Measurements from ENCODE around the gene SMIM38. TPM values are rescaled to one million over a fixed set of nuclear protein-coding genes. Genes with fewer than 3 reads are reported as not detected.

Gene SMIM38
- total and polyA plus RNA-seq, 9 of the 15 experiments (the other 6 are each of a cell fraction or from before 2014, with no cell fraction given) = 0.07 to 1.2 (median 0.21) TPM; not detected in 2

DNA sequence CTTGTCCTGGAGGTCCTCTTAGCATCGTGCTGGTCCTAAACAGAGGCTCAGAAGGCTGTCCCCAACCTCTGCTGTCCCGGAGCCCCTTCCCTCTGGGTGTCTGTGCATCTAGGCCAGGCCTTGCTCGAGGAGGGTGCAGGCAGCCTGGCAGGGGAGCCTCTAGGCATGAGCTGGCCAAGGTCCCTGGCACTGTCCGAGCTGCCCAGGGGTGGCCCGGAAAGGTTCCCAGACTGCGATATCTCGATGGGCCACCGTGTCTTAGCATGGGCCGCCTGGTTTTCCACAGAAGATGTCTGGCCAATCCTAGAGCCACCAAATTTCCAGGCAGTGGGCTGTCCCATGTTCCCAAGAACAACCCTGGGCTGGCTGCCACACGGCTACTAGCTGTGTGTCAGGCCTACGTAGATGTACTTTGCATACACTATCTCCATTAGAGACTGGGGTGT lies 24.6 kb upstream of the SMIM38 start:
- intact Hi-C loops (cut with micrococcal nuclease) (loop anchor here (10.0 kb wide), 4 partner anchors 84 to 514 kb away; partner anchors contain the start of genes CCND1 and MYEOV), in situ Hi-C loops (cut with MboI) (no loop called here)
- no peaks in the 10 kb centered on the region for H3K9me3 ChIP-seq (replicated peaks; ENCODE audit: control insufficient read depth, insufficient read depth, low read depth, low read length)
- WGBS (ENCODE audit: insufficient coverage, low coverage, missing lambda C conversion rate) = 47% methylated on average over 11 of the region's 11 CpGs
- ATAC-seq = peak; percentile 54
- H2AFZ ChIP-seq (ENCODE audit: low read depth, low read length) = no peak overlapping the region
- no peak for DNase-seq (ENCODE audit: extremely low read depth in 1 of 4, low spot score in 3 of 4)
- no peak overlapping the region for H3K27ac ChIP-seq (ENCODE audit: extremely low read depth, low read depth, low read length)
- H3K27me3 ChIP-seq (ENCODE audit: control insufficient read depth in 2 of 2, insufficient read depth in 2 of 2, low read length in 2 of 2) = peaks cover 0 to 14% of the 10 kb centered on the region in 2 experiments; a peak in 3 of 5 replicates
- TF ChIP-seq SREBF1 (IDR thresholded peaks at IDR 0.05; ENCODE audit: borderline replicate concordance, low read depth, low read length) (no peak), ELF2 (CRISPR knock-in tag; IDR thresholded peaks at IDR 0.05) (no peak), ZNF274 (IDR thresholded peaks at IDR 0.05; ENCODE audit: borderline replicate concordance, low read depth, low read length) (no peak), BHLHE40 (IDR thresholded peaks at IDR 0.05; ENCODE audit: low read length) (no peak), PCBP2 (IDR thresholded peaks at IDR 0.05; ENCODE audit: low read depth, low read length, poor library complexity, severe bottlenecking) (no peak), CBX8 (IDR thresholded peaks at IDR 0.05; ENCODE audit: borderline replicate concordance, extremely low read depth, low read depth, low read length, poor library complexity, severe bottlenecking) (no peak), GTF2A2 (tag; IDR thresholded peaks at IDR 0.05) (no peak), RAD21 (CRISPR knock-in tag; conservative IDR thresholded peaks at IDR 0.05 in 1 of 2, IDR thresholded peaks at IDR 0.05 in 1 of 2) (no peak), EP300 (IDR thresholded peaks at IDR 0.05; ENCODE audit: low read length) (no peak), NFE2L1 (tag; IDR thresholded peaks at IDR 0.05; ENCODE audit: borderline replicate concordance, low read depth) (no peak), CC2D1A (IDR thresholded peaks at IDR 0.05) (no peak)
- TF ChIP-seq, protein P1, sequence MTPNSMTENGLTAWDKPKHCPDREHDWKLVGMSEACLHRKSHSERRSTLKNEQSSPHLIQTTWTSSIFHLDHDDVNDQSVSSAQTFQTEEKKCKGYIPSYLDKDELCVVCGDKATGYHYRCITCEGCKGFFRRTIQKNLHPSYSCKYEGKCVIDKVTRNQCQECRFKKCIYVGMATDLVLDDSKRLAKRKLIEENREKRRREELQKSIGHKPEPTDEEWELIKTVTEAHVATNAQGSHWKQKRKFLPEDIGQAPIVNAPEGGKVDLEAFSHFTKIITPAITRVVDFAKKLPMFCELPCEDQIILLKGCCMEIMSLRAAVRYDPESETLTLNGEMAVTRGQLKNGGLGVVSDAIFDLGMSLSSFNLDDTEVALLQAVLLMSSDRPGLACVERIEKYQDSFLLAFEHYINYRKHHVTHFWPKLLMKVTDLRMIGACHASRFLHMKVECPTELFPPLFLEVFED (CRISPR knock-in tag; conservative IDR thresholded peaks at IDR 0.05) = no peak
- ChIA-PET CTCF (ENCODE audit: low intra/inter-chr PET ratio) (interaction anchor here (1.0 to 1.2 kb wide), 3 partner anchors 109 to 512 kb away, joined by 3 read pairs; no protein-coding TSS in a partner anchor), POLR2A (interaction anchor here (0.8 to 0.9 kb wide), 2 partner anchors 12 to 22 kb away, joined by 3 to 4 read pairs; no protein-coding TSS in a partner anchor)
- peaks cover 3 to 6% of the 10 kb centered on the region in 2 experiments; a peak in 2 of 5 replicates for H3K4me1 ChIP-seq (replicated peaks in 1 of 2; ENCODE audit: control insufficient read depth in 2 of 2, insufficient read depth in 2 of 2, low read length in 2 of 2)
- no peaks in the 10 kb centered on the region for H3K79me2 ChIP-seq (ENCODE audit: control insufficient read depth, insufficient read depth, low read length)
- H3K4me2 ChIP-seq (ENCODE audit: insufficient read depth, low read length) = no peak overlapping the region
- H3K4me3 ChIP-seq = no peak overlapping the region
- no peak overlapping the region for H3K9ac ChIP-seq (ENCODE audit: insufficient read depth in 1 of 2, low read depth in 2 of 2, low read length in 2 of 2)
- no peak for FAIRE-seq
- BruUV-seq (replicated peaks) = no TSS peak
- H4K20me1 ChIP-seq (replicated peaks; ENCODE audit: control insufficient read depth, insufficient read depth, low read length) = no peaks in the 10 kb centered on the region
- no peaks in the 10 kb centered on the region for H3K36me3 ChIP-seq (ENCODE audit: control insufficient read depth, insufficient read depth, low read length)
- H3K9me1 ChIP-seq (ENCODE audit: control insufficient read depth, insufficient read depth, low read length) = no peaks in the 10 kb centered on the region
